ENCODE data around the gene ARHGAP4. TPM values are rescaled to one million over a fixed set of nuclear protein-coding genes. Genes with fewer than 3 reads are reported as not detected.

ARHGAP4 gene
- total RNA-seq, 1 donor from 2014 or later = 94.3 TPM

DNA sequence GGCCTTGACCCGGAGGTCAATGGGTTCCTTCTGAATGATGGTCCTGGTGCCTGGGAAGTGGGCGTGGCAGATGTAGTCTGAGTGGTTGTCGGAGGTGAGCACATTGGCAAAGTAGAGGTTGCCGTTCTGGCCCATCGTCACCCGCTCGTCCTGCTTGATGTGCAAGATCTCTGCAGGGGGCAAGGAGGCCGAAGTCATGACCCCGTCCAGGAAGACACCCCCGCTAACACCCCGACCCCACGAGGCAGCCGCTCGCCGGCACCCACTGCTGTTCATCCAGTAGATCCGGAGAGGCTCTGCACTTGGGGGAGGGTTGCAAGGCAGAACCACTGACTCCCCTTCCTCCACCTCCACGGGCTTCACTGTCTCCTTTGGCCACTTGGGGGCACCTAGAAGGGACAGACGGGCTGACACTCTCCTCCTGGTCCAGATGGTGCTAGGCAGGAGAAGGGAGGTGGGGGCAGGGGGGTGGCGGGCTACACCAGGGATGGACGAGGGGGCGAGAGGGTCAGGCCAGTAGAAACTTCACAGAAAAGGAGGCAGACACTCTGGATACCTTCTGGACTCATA, 55.2 kb downstream of the ARHGAP4 start:
- intact Hi-C loops (cut with DNase I) = no loop called here
- Histone ChIP-seq H3K4me1 (no peaks in the 10 kb centered on the region), H3K9me3 (no peaks in the 10 kb centered on the region), H3K27me3 (no peaks in the 10 kb centered on the region), H3K36me3 (no peaks in the 10 kb centered on the region), H3K4me3 (no peak overlapping the region), H3K27ac (no peak overlapping the region)
- DNase-seq (ENCODE audit: low spot score in 2 of 2) = no peak
- TF ChIP-seq, protein P1, sequence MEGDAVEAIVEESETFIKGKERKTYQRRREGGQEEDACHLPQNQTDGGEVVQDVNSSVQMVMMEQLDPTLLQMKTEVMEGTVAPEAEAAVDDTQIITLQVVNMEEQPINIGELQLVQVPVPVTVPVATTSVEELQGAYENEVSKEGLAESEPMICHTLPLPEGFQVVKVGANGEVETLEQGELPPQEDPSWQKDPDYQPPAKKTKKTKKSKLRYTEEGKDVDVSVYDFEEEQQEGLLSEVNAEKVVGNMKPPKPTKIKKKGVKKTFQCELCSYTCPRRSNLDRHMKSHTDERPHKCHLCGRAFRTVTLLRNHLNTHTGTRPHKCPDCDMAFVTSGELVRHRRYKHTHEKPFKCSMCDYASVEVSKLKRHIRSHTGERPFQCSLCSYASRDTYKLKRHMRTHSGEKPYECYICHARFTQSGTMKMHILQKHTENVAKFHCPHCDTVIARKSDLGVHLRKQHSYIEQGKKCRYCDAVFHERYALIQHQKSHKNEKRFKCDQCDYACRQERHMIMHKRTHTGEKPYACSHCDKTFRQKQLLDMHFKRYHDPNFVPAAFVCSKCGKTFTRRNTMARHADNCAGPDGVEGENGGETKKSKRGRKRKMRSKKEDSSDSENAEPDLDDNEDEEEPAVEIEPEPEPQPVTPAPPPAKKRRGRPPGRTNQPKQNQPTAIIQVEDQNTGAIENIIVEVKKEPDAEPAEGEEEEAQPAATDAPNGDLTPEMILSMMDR (IDR thresholded peaks at IDR 0.05) = no peak

DNA sequence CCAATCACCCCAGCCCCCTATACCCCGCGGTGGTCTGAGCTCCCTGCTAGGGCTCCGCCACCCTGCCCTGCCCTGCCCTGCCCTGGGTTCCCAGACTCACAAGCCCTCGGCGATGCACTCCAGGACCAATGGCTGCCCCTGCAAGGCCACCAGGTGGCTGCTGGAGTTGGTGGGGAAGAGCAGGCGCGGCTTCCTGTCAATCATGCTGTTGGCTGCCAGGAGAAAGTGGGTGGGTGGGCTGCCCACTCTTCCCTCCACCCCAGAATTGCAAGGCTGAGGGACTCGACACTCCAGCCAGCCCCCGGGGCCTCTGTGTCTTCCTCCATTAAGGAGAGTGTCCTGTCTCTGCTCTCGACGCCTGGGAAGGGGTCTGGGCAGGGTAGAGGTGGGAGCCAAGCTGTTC, 55.8 kb downstream of the ARHGAP4 start:
- H3K27me3 ChIP-seq = no peaks in the 10 kb centered on the region
- H3K4me3 ChIP-seq = no peak overlapping the region
- H3K4me1 ChIP-seq = no peaks in the 10 kb centered on the region
- DNase-seq (ENCODE audit: low spot score in 2 of 2) = no peak
- intact Hi-C loops (cut with DNase I) = no loop called here
- TF ChIP-seq, protein P1 (IDR thresholded peaks at IDR 0.05) = no peak
- H3K9me3 ChIP-seq = no peaks in the 10 kb centered on the region
- no peaks in the 10 kb centered on the region for H3K36me3 ChIP-seq
- H3K27ac ChIP-seq = no peak overlapping the region

DNA sequence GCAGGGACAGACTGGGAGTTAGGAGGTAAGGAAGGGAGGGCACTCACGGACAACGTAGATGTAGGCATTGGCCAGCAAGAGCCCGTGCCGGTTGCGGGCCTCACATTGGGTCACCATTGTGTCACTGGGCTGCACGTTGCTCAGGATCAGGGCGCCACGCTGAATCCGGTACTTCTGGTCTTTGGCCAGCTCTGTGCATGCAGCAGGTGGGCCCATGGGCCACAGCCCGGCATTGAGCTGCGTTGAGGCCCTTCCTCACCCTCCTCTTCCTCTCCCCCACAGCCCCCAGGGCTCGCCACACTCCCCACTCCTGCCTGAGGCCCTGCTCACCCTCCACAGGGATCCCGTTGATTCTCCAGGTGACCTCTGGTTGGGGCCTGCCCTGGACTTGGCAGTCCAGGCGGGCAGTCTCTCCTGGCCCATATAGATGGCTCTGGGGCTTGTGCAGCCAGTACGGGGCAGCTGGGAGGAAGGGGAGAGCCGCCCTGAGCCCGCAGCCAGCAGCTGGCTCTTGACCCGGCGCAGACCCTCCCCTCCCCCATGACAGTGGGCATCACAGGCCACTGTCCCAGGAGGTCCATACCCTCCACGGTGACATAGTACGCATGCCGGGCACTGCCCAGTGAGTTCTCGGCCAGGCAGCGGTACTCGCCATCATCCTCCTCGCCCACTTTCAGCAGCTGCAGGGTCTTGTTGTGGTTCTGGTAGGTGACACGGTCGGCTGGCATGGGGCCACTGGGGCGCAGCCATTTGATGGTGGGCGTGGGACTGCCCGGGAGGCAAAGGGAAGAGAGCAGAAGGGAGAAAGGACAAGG, 56.4 kb downstream of the ARHGAP4 start:
- TF ChIP-seq, protein P1 (IDR thresholded peaks at IDR 0.05) = no peak
- no peaks in the 10 kb centered on the region for H3K9me3 ChIP-seq
- DNase-seq (ENCODE audit: low spot score in 2 of 2) = no peak
- H3K36me3 ChIP-seq = no peaks in the 10 kb centered on the region
- H3K27me3 ChIP-seq = no peaks in the 10 kb centered on the region
- H3K4me1 ChIP-seq = no peaks in the 10 kb centered on the region
- no peak overlapping the region for H3K4me3 ChIP-seq
- intact Hi-C loops (cut with DNase I) = no loop called here
- no peak overlapping the region for H3K27ac ChIP-seq

DNA sequence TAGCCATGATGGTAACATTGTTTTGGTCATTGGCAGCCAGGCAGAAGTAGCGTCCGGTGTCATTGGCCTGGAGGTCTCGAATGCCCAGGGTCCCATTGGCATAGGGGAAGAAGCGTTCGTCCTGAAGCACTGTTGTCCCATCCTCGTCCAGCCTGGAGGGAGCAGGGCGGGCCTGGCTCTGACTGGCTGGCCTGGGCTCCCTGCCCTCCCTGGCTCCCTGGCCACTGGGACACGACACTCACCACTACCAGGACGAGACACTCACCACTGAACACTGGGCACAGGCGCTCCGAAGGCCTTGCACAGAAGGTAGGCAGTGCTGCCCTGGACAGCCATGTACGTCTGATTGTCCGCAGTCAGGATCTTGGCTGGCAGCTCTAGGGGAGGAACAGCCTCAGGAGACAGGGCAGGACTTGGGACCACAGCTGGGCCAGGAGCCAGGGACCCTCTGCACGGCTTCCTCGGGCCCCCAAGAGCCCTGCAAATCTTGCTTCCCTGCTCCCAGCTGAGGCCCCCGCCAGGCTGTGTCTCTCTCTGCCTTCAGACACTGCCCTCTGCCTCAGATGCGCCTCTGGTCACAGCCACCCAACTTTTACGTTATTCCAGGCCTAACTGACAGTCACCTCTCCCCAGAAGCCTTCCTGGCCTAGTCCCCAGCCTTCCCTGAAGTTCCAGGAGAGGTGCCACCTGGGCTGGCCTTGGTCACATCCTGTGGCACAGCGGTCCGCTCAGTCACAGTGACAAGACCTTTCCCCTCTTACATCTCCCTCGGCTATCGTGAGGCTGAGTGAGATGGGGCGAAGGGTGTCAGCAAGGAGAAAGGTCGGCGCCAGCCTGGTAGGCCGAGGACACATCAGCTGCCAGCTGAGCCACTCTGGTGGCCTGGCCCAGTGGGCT, 57.2 kb downstream of the ARHGAP4 start:
- H3K36me3 ChIP-seq = no peaks in the 10 kb centered on the region
- no peaks in the 10 kb centered on the region for H3K27me3 ChIP-seq
- H3K4me1 ChIP-seq = no peaks in the 10 kb centered on the region
- TF ChIP-seq, protein P1 (IDR thresholded peaks at IDR 0.05) = no peak
- H3K9me3 ChIP-seq = no peaks in the 10 kb centered on the region
- H3K4me3 ChIP-seq = no peak overlapping the region
- no peak for DNase-seq (ENCODE audit: low spot score in 2 of 2)
- H3K27ac ChIP-seq = no peak overlapping the region
- intact Hi-C loops (cut with DNase I) = no loop called here

DNA sequence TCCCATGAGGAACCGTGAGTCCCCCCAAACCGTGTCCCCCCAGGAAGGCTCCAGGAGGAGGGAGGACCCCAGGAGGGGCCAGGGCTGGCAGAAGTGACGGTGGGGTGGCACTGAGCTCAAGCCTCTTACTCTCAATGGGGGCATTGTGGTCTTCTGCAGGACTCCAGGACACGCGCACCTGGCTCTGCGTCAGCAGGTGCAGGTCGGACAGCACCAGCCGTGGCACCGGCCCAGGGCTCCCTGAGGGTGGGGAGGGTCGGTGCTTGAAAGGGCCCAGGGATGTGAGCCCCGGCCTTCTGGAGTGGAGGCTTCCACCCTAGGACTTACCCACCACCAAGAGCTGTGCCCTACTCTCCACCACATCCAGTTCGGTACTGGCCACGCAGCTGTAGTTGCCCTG, 58.4 kb downstream of the ARHGAP4 start:
- H3K27me3 ChIP-seq = no peaks in the 10 kb centered on the region
- intact Hi-C loops (cut with DNase I) = no loop called here
- TF ChIP-seq, protein P1 (IDR thresholded peaks at IDR 0.05) = no peak
- no peaks in the 10 kb centered on the region for H3K36me3 ChIP-seq
- DNase-seq (ENCODE audit: low spot score in 2 of 2) = no peak
- H3K4me3 ChIP-seq = no peak overlapping the region
- no peak overlapping the region for H3K27ac ChIP-seq
- no peaks in the 10 kb centered on the region for H3K4me1 ChIP-seq
- H3K9me3 ChIP-seq = no peaks in the 10 kb centered on the region
